Glutamatergic neuron (in vitro differentiated cells): ENCODE results near the gene GNAQ. TPM values are rescaled to one million over a fixed set of nuclear protein-coding genes. Genes with fewer than 3 reads are reported as not detected.

Source experiments
- DNase-seq: peaks from one replicate; pipeline ENCODE4 v3.0.0; 2022
- H3K27ac Mint-ChIP-seq: one replicate; pipeline ENCODE4 v1.8.0; 2020; ENCODE audit warnings: mild to moderate bottlenecking, mixed read lengths, inconsistent platforms; ENCODE audit not compliant: unreplicated experiment
- H3K27me3 Mint-ChIP-seq: one replicate; pipeline ENCODE4 v1.8.0; 2020; ENCODE audit warnings: mild to moderate bottlenecking, moderate library complexity, mixed read lengths, inconsistent platforms; ENCODE audit not compliant: unreplicated experiment
- H3K36me3 Mint-ChIP-seq: one replicate; pipeline ENCODE4 v1.8.0; 2020; ENCODE audit warnings: mild to moderate bottlenecking, mixed read lengths, inconsistent platforms; ENCODE audit not compliant: unreplicated experiment
- H3K4me1 Mint-ChIP-seq: one replicate; pipeline ENCODE4 v1.8.0; 2020; ENCODE audit warnings: mild to moderate bottlenecking, low read depth, mixed read lengths, inconsistent platforms; ENCODE audit not compliant: unreplicated experiment
- H3K4me3 Mint-ChIP-seq: one replicate; pipeline ENCODE4 v1.8.0; 2020; ENCODE audit warnings: mild to moderate bottlenecking, mixed read lengths, inconsistent platforms; ENCODE audit not compliant: unreplicated experiment
- H3K9me3 Mint-ChIP-seq: one replicate; pipeline ENCODE4 v1.8.0; 2020; ENCODE audit warnings: mild to moderate bottlenecking, moderate library complexity, mixed read lengths, inconsistent platforms; ENCODE audit not compliant: unreplicated experiment
- CTCF ChIP-seq: fragments of 200-600 bp; sonication (generic); IDR thresholded peaks from one replicate; pipeline ENCODE4 v1.5.0; 2021; ENCODE audit not compliant: partially characterized antibody, unreplicated experiment
- total RNA-seq: library from RNA; stranded (reverse); fragmentation: NEBNext Ultra II Directional; extraction: Animal tissue kit (Norgen Biotek cat#: 25700); gene quantifications from one replicate; pipeline ENCODE4 v1.2.1, GENCODE V29; 2021; ENCODE audit not compliant: unreplicated experiment

The GNAQ gene
- total RNA-seq, 1 donor from 2014 or later = 72.8 TPM

GRCh38 chr9:77906991-77907390 is 124.6 kb downstream of the GNAQ start:
- H3K36me3 Mint-ChIP-seq = no peaks in the 10 kb centered on the region
- no peak overlapping the region for H3K4me3 Mint-ChIP-seq
- H3K27me3 Mint-ChIP-seq = peaks cover 2% of the 10 kb centered on the region
- peaks cover 25% of the 10 kb centered on the region for H3K4me1 Mint-ChIP-seq
- no peak for TF ChIP-seq CTCF
- H3K9me3 Mint-ChIP-seq = peaks cover 2% of the 10 kb centered on the region
- no peak overlapping the region for H3K27ac Mint-ChIP-seq
- no peak for DNase-seq

- peaks cover 2% of the 10 kb centered on the region for H3K27me3 Mint-ChIP-seq
- no peak overlapping the region for H3K27ac Mint-ChIP-seq
- no peak for TF ChIP-seq CTCF
- H3K9me3 Mint-ChIP-seq = no peaks in the 10 kb centered on the region
- no peaks in the 10 kb centered on the region for H3K36me3 Mint-ChIP-seq
- H3K4me3 Mint-ChIP-seq = no peak overlapping the region
- no peak for DNase-seq
- peaks cover 18% of the 10 kb centered on the region for H3K4me1 Mint-ChIP-seq
Observed at GRCh38 chr9:77903666-77904285, 127.8 kb downstream of the GNAQ start.

GRCh38 chr9:77901771-77902170 is 129.8 kb downstream of the GNAQ start:
- no peak for DNase-seq
- Mint-ChIP-seq H3K36me3 (no peaks in the 10 kb centered on the region), H3K4me3 (no peak overlapping the region), H3K27me3 (peaks cover 4% of the 10 kb centered on the region), H3K27ac (no peak overlapping the region), H3K4me1 (peaks cover 12% of the 10 kb centered on the region), H3K9me3 (no peaks in the 10 kb centered on the region)
- no peak for TF ChIP-seq CTCF

GRCh38 chr9:77901018-77901417 is 130.6 kb downstream of the GNAQ start:
- H3K27ac Mint-ChIP-seq = no peak overlapping the region
- H3K4me1 Mint-ChIP-seq = peaks cover 12% of the 10 kb centered on the region
- H3K36me3 Mint-ChIP-seq = no peaks in the 10 kb centered on the region
- TF ChIP-seq CTCF = no peak
- H3K27me3 Mint-ChIP-seq = peaks cover 4% of the 10 kb centered on the region
- H3K9me3 Mint-ChIP-seq = no peaks in the 10 kb centered on the region
- H3K4me3 Mint-ChIP-seq = no peak overlapping the region
- no peak for DNase-seq

- no peak overlapping the region for H3K4me3 Mint-ChIP-seq
- peaks cover 8% of the 10 kb centered on the region for H3K4me1 Mint-ChIP-seq
- DNase-seq = no peak
- H3K27ac Mint-ChIP-seq = no peak overlapping the region
- no peak for TF ChIP-seq CTCF
- peaks cover 4% of the 10 kb centered on the region for H3K27me3 Mint-ChIP-seq
- H3K9me3 Mint-ChIP-seq = peaks cover 2% of the 10 kb centered on the region
- no peaks in the 10 kb centered on the region for H3K36me3 Mint-ChIP-seq
Observed at GRCh38 chr9:77899679-77900354, 131.8 kb downstream of the GNAQ start.
